Keratinocyte (primary cell): ENCODE results near the gene TPI1.

Experiments
- CTCF ChIP-seq, 3 experiments: IDR thresholded peaks in 1 of 3; conservative IDR thresholded peaks in 1 of 3; optimal IDR thresholded peaks in 1 of 3; 2 replicates in 2 of 3; 3 replicates in 1 of 3; pipeline versions ENCODE3 to v1.5.1; 2011; ENCODE audit warnings: low read length in 3 of 3, mild to moderate bottlenecking in 3 of 3, moderate library complexity in 2 of 3, control low read depth in 1 of 3, inconsistent platforms in 1 of 3; ENCODE audit not compliant: insufficient read depth in 2 of 3; ENCODE audit errors: extremely low read depth in 1 of 3
- EZH2 ChIP-seq: IDR thresholded peaks from one replicate; pipeline ENCODE4 v1.6.1; 2012; ENCODE audit warnings: inconsistent platforms, mild to moderate bottlenecking, low read length, moderate library complexity

GRCh38 chr12:6891646-6892001 is 24.3 kb downstream of the TPI1 start:
- TF ChIP-seq EZH2 (no peak), CTCF (optimal IDR thresholded peaks at IDR 0.05 in 1 of 3, IDR thresholded peaks at IDR 0.05 in 1 of 3, conservative IDR thresholded peaks at IDR 0.05 in 1 of 3; ENCODE audit: extremely low read depth in 1 of 3, insufficient read depth in 2 of 3, low read length in 3 of 3) (no peak)
